Ishikawa (cell line): Measurements from ENCODE around the gene KIZ.

Experiments
- CEBPB ChIP-seq: IDR thresholded peaks from 2 replicates; pipeline ENCODE4 v1.6.1; 2012
- CREB1 ChIP-seq: IDR thresholded peaks from 2 replicates; pipeline ENCODE4 v1.6.1; 2012; ENCODE audit warnings: low read depth
- EGR1 ChIP-seq: IDR thresholded peaks from 2 replicates; pipeline ENCODE4 v1.6.1; 2012
- EP300 ChIP-seq: IDR thresholded peaks from 2 replicates; pipeline ENCODE4 v1.6.1; 2012; ENCODE audit warnings: borderline replicate concordance
- FOXM1 ChIP-seq: IDR thresholded peaks from 2 replicates; pipeline ENCODE4 v1.6.1; 2012; ENCODE audit warnings: low read depth, borderline replicate concordance
- TAF1 ChIP-seq: IDR thresholded peaks from 2 replicates; pipeline ENCODE4 v1.6.1; 2012; ENCODE audit warnings: low read depth, mild to moderate bottlenecking
- TF ChIP-seq, protein P1 (sequence below): IDR thresholded peaks from 2 replicates; pipeline ENCODE4 v1.6.1; 2012

DNA sequence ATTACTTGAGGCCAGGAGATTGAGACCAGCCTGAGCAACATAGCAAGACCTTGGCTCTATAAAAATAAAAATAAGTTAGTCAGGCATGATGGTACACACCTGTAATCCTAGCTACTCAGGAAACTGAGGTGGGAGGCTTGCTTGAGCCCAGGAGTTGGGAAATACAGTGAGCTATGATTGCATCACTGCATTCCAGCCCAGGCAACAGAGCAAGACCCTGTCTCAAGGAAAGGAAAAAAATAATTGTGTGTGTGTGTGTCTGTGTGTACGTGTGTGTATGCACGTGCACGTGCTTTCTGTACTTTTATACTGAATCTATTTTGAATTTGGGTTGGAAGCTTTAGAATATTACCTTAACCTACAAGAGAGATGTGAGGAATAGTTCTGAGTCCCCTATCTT, 58.9 kb downstream of the KIZ start:
- TF ChIP-seq EGR1 (no peak), TAF1 (no peak), CREB1 (no peak), EP300 (no peak), CEBPB (peak; percentile 90), FOXM1 (no peak)
- TF ChIP-seq, protein P1, sequence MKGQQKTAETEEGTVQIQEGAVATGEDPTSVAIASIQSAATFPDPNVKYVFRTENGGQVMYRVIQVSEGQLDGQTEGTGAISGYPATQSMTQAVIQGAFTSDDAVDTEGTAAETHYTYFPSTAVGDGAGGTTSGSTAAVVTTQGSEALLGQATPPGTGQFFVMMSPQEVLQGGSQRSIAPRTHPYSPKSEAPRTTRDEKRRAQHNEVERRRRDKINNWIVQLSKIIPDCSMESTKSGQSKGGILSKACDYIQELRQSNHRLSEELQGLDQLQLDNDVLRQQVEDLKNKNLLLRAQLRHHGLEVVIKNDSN, result no peak
